SU-DHL-6 (cell line): ENCODE results near the gene CRTC2.
A peak's percentile ranks its signal among the peaks of the same experiment; 100 is the strongest.

ENCODE experiments used
- H2AFZ ChIP-seq: fragments of 200-600 bp; sonication (generic); 2 replicates; pipeline ENCODE4 v1.6.1; 2014; ENCODE audit warnings: low read depth, mild to moderate bottlenecking, moderate library complexity, mixed read lengths, antibody characterized with exemption, low read length; ENCODE audit not compliant: severe bottlenecking
- H3F3A ChIP-seq: fragments of 200-600 bp; shearing (Covaris generic); 2 replicates; pipeline ENCODE4 v1.6.0; 2016; ENCODE audit warnings: antibody characterized with exemption, mild to moderate bottlenecking; ENCODE audit not compliant: insufficient read depth
- H3K27ac ChIP-seq: fragments of 200-600 bp; sonication (generic); 2 replicates; pipeline ENCODE4 v1.5.1; 2016; ENCODE audit warnings: low read depth, mild to moderate bottlenecking, low read length, moderate library complexity, mixed read lengths
- H3K27me3 ChIP-seq: fragments of 200-600 bp; sonication (generic), shearing (Covaris generic); 2 replicates; pipeline ENCODE4 v1.6.0; 2014; ENCODE audit warnings: mild to moderate bottlenecking, low read length
- H3K36me3 ChIP-seq: fragments of 200-600 bp; sonication (generic); 2 replicates; pipeline ENCODE4 v1.6.1; 2014; ENCODE audit warnings: mild to moderate bottlenecking, low read length, mixed read lengths
- H3K4me2 ChIP-seq: fragments of 300-600, 200-600 bp; shearing (Covaris generic), sonication (generic); 2 replicates; pipeline ENCODE4 v1.6.0; 2014; ENCODE audit warnings: low read length, low read depth, mild to moderate bottlenecking; ENCODE audit not compliant: poor library complexity, severe bottlenecking
- H3K4me3 ChIP-seq: fragments of 200-600 bp; sonication (generic); 2 replicates; pipeline ENCODE4 v1.5.1; 2014; ENCODE audit warnings: antibody characterized with exemption, low read length, mild to moderate bottlenecking, mixed read lengths; ENCODE audit not compliant: insufficient read depth, poor library complexity, severe bottlenecking
- H3K79me2 ChIP-seq: fragments of 200-600 bp; sonication (generic); 2 replicates; pipeline ENCODE4 v1.6.1; 2014; ENCODE audit warnings: mild to moderate bottlenecking, low read length, moderate library complexity; ENCODE audit not compliant: insufficient read depth
- H3K9ac ChIP-seq: fragments of 200-600 bp; sonication (generic); 2 replicates; pipeline ENCODE4 v1.7.0; 2014; ENCODE audit warnings: mild to moderate bottlenecking, low read length
- H3K9me2 ChIP-seq: fragments of 200-600 bp; sonication (generic); replicated peaks from 2 replicates; pipeline ENCODE4 v1.6.1; 2014; ENCODE audit warnings: low read length; ENCODE audit not compliant: insufficient read depth
- H3K9me3 ChIP-seq: fragments of 200-600 bp; sonication (generic); 2 replicates; pipeline ENCODE4 v1.6.1; 2014; ENCODE audit warnings: low read length, mixed read lengths; ENCODE audit not compliant: insufficient read depth
- H4K20me1 ChIP-seq: fragments of 200-600 bp; sonication (generic); 2 replicates; pipeline ENCODE4 v1.6.1; 2014; ENCODE audit warnings: low read depth, mild to moderate bottlenecking, antibody characterized with exemption, low read length, moderate library complexity, mixed read lengths
- CTCF ChIP-seq: fragments of 200-600 bp; sonication (generic); IDR thresholded peaks from one replicate; pipeline ENCODE4 v1.5.1; 2017; ENCODE audit warnings: antibody characterized with exemption, mild to moderate bottlenecking, low read length, moderate library complexity; ENCODE audit not compliant: insufficient read depth, poor library complexity, severe bottlenecking
- EZH2phosphoT487 ChIP-seq: fragments of 200-600 bp; sonication (generic), shearing (Covaris generic); conservative IDR thresholded peaks from 2 replicates; pipeline ENCODE4 v1.6.1; 2018; ENCODE audit warnings: mild to moderate bottlenecking, antibody characterized with exemption, low read length, moderate library complexity, mixed read lengths

The CRTC2 gene

DNA sequence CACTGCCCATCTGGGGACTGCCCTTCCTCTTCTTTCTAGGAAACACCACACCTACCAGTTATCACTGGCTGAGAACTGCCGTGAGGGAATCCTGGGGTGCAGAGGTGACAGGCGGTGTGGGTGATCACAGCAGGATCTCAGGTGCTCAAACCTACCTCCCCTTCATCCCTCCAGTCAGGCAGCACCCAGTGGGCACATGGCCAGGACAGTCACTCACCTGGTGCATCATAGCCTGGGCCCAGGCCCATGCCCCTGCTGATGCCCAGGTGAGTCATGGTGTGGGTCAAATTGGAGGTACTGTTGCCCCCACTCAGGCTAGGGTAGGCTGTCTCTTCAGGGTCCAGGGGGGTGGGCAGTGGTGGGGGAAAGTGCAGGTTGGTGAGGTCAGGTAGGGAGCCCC lies 6.6 kb downstream of the CRTC2 start:
- no peak overlapping the region for H2AFZ ChIP-seq
- H3F3A ChIP-seq = peaks cover 18% of the 10 kb centered on the region
- no peaks in the 10 kb centered on the region for H3K27me3 ChIP-seq
- H3K9ac ChIP-seq = no peak overlapping the region
- peaks cover 32% of the 10 kb centered on the region for H3K79me2 ChIP-seq
- no peaks in the 10 kb centered on the region for H4K20me1 ChIP-seq
- H3K36me3 ChIP-seq = peaks cover 6% of the 10 kb centered on the region; the same call in 1 of the 2 replicates
- no peaks in the 10 kb centered on the region for H3K9me2 ChIP-seq
- no peak overlapping the region for H3K4me3 ChIP-seq
- TF ChIP-seq CTCF (no peak), EZH2phosphoT487 (no peak)
- no peak overlapping the region for H3K27ac ChIP-seq
- no peaks in the 10 kb centered on the region for H3K9me3 ChIP-seq
- H3K4me2 ChIP-seq = no peak overlapping the region

GRCh38 chr1:153951183-153951582 lies 7.2 kb downstream of the CRTC2 start:
- H3K9me3 ChIP-seq = no peaks in the 10 kb centered on the region
- no peak for TF ChIP-seq CTCF
- TF ChIP-seq EZH2phosphoT487 = no peak
- H2AFZ ChIP-seq = no peak overlapping the region
- H3K27me3 ChIP-seq = no peaks in the 10 kb centered on the region
- H3K36me3 ChIP-seq = peaks cover 6% of the 10 kb centered on the region; the same call in 1 of the 2 replicates
- H3K27ac ChIP-seq = no peak overlapping the region
- no peaks in the 10 kb centered on the region for H4K20me1 ChIP-seq
- no peak overlapping the region for H3K4me2 ChIP-seq
- H3K79me2 ChIP-seq = peaks cover 26% of the 10 kb centered on the region
- peaks cover 20% of the 10 kb centered on the region for H3F3A ChIP-seq
- H3K9ac ChIP-seq = no peak overlapping the region
- H3K9me2 ChIP-seq = no peaks in the 10 kb centered on the region
- H3K4me3 ChIP-seq = no peak overlapping the region

DNA sequence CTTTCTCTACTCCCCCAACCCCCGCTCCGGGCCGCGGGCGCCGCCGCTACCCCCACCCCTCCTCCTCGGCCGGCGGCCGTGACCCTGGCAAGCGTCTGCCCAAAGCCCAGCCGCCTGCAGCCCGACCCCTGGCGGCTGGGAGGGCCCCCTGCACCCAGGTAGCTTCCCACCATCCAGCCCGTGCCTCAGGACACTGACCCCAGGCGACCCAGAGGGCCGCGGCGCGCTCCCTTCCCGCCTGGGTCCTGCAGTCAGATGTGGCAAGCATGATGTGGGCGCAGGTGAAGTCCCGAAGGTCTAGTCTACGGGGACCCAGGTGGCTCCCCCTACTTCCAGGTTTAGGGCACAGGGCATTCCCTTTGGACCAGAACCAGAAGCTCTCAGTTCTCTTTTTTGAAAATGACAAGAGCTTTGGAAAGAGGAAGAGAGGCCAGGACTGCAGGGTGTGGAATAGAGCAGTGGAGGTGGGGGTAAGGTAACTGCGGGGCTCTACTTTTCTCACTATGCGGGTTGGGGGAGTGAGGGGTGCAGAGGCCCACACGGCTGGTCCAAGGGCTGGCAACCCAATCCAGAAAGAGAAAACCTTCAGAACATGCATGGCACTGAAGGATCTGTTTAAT lies 11.7 kb downstream of the CRTC2 start, which contains the start of gene DENND4B:
Gene DENND4B (minus strand): TSS at position 97 of the 620 bp plus-strand sequence. CDS start 2,344 bp downstream, outside the sequence.
- Histone ChIP-seq H4K20me1 (no peaks in the 10 kb centered on the region), H3K27me3 (no peaks in the 10 kb centered on the region), H3K9me3 (no peaks in the 10 kb centered on the region), H3F3A (peaks cover 32% of the 10 kb centered on the region), H3K4me2 (peak within 1 kb of the TSS; percentile 97), H3K9me2 (no peaks in the 10 kb centered on the region), H3K27ac (peak within 1 kb of the TSS; percentile 90), H3K36me3 (peaks cover 6% of the 10 kb centered on the region; the same call in 1 of the 2 replicates), H2AFZ (no peak within 1 kb of the TSS), H3K79me2 (peaks cover 31% of the 10 kb centered on the region), H3K9ac (peak within 1 kb of the TSS; percentile 86), H3K4me3 (peak within 1 kb of the TSS; percentile 66)
- TF ChIP-seq CTCF (peak; percentile 18), EZH2phosphoT487 (no peak)
